GM19351 (cell line): ENCODE data around the gene RPTOR.

Experiments
- ATAC-seq: cut with Tn5 transposase; IDR thresholded peaks from one replicate; pipeline ENCODE4 v1.9.1; 2021; ENCODE audit warnings: mild to moderate bottlenecking, moderate library complexity; ENCODE audit not compliant: unreplicated experiment

The RPTOR gene

DNA sequence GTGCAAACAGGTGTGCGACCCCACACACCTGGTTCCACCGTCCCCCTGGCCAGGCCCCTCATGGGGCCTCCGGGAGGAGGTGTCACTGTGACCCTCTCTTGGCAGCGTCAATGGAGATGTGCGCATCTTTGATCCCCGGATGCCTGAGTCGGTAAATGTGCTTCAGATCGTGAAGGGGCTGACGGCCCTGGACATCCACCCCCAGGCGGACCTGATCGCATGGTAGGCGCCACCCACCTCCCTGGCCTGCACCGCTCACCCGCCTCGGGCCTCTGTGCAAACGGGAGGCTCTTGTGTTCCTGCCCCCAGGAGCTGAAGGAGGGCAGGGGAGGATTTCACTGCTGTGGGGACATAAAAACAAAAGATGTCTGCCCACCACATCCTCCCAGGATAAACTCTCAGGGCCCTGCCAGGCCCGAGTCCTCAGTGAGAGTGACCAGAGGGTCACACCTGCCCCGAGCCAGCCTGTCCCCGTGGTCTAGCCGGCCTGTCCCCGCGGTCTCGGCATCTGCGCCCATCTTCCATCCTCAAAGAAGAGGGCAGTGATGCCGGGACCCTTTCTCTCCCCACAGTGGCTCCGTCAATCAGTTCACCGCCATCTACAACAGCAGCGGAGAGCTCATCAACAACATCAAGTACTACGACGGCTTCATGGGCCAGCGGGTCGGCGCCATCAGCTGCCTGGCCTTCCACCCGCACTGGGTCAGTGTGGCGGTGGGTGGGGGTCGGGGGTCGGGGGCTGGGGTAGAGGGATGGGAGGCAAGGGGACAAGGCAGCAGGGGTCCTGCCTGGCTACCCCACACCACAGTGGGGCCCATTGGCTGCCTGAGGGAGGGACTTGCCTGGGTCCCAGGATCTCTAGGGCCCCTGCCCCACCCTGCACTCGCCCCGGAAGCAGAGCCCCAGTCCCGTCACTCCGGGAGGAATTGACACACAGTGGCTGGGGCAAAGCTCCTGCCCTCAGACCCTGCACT, 418.0 kb downstream of the RPTOR start:
- no peak for ATAC-seq

DNA sequence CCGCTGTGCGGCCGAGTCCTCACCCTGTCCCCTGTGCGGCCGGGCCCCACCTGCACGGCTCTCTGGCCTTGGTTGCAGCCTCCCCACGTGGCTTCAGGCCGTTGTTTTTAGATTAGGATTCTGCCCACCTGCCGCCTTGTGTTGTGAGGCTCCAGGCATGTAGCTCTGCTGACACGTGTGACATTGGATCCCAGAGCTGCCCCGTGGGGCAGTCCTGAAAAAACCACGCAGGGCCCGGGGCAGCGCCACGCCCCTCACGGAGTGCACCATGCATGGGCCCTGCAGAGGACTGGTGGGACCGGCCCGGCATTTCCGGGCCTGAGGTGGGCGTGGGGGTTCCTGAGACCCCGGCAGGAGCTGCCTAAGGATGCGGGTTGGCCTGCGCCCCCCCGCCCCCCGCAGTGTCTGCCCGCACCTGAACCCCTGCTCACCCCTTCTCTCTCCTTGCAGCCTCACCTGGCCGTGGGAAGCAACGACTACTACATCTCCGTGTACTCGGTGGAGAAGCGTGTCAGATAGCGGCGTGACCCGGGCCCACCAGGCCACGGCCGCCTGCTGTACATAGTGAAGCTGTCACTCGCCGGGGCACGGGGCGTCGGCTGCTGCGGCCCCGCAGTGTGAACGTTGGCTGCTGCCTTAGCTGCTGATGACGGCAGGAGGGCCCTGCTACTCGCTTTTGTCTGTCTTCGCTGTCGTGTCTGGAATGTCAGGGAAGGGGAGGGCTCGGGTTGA, 419.3 kb downstream of the RPTOR start:
- ATAC-seq, result no peak

DNA sequence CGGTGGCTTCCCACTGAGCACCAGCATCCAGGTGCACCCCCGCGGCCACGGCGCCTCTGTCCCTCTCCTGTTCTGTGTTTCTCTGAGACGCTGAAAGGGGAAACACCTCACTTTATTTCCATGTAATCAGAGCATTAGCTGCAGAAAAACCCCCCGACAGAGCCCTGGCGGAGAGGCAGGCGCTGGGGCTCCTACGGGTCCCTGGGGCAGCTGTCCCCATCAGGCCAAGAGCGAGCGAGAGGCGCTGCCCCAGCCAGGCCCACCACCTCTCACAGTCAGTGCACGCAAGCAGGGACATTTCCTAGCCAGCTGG, 419.9 kb downstream of the RPTOR start:
- no peak for ATAC-seq

DNA sequence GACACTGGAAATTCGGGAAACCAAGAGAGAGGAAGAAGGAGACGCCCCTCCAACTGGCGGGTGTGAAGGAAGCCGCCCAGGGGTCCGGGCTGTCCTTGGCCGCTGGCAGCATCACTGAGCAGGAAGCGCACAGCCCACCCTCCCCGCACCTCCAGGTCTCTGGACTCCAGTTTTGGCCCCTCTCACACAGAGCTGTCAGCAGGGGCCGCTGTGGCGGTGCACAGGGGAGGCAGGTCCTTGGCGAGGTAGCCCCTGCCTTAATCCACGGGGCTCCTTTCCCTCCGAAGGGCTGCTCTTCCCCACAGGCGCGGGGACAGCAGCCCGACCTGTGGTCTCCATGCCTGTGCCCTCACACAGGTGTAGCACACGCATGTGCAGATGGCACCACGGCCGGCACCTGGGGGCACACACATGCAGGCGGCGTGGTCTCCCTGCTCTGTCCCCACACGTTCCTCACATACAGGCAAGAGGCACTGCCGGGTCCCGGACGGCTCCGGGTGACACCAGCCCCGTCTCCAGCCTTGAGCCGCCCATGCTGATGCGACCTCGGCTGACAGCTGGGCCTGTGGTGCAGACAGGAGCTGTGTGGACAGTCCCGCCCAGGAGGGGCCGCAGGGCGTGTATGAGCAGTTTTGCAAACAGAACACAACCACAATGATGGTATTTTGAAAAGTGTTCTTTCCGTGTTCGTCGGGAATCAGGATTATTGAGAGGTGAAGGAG, 420.4 kb downstream of the RPTOR start:
- ATAC-seq, result no peak

DNA sequence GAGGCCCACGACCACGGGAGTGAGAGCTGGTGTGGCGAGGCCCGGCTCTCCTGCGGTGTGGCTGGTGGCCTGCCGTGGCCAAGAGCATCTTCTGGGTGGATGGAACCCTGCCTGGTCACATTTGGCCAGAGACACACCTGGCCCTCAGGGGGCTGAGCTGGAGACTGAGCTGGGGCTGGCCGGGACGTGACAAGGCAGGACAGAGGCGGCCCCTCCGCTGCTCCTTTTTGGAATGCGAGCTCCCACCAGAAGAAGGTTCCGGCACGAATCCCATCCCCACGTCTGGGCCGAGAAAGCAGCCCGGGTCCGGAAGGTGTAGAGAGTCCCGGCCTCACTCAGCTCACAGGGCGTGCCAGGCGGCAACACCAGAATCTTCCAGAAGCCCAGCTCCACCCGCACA, 421.0 kb downstream of the RPTOR start:
- no peak for ATAC-seq

DNA sequence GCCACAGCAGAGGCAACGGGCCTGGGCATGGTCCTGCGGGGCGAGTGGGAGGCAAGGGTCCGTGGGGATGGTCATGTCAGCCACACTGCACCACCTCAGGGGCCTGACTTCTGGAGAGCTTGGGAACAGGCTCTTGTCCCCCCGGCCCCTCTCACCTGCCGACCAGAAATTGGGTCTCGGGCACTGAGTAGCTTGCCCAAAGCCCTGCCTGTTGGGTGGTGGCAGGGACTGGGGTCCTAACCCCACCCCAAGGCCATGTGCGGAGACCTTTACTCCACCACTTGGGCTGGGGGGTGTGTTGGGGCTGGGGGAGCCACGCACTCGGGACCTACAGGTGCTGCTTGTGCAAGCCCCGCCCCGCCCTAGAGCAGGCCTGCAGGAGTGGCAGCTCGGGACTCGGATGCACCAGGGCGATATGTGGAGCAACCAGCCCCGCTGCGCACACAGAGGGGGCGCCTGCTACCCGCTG, 422.8 kb downstream of the RPTOR start:
- ATAC-seq, result no peak

DNA sequence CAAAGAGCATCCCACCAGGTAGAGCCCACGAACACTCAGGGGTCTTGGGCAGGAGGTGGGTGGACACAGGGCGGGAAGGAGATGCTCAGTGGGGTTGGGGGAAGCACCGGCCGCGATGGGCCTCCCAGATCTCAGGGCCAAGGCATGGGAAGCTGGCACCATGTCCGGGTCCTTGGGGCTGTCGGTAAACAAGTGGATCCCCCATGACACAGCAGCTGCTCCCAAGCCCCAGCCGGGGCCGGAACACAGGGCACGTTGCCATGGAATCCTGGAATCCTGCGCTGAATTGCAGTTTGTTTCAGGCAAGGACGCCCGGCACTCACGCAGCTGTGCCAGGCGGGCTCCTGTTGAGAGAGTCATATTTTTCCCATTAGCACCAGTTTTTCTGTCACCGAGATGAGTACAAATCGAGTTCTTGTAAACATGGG, 424.0 kb downstream of the RPTOR start:
- no peak for ATAC-seq

DNA sequence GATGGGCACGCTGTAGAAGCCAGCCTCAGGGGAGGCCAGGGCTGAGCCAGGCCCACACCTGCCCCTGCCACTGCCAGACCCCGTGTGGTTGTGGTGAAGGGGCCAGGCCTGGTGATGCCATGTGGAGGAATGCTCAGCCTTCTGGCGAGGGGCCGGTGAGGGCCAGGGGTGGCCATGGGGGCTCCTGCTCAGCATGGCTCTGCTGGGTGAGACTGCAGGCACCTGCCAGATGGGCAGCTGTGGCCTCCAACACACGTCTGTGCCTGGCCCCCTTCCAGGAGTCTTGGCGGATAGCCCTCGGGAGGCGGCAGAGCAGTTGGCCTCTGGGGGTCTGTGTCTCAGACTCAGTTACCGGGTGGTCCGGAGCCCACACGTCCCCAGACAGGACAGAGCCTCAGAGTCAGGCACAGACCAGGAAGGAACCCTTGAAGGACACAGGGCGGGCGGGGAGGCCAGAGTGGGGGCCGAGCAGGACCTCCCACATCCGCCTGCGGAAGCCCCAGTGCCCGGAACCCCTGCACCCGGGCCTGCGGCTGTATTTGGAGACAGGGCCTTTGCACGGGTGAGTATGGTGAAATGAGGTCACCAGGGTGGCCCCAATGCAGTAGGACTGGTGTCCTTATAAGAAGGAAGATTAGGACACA, 424.5 kb downstream of the RPTOR start:
- no peak for ATAC-seq

DNA sequence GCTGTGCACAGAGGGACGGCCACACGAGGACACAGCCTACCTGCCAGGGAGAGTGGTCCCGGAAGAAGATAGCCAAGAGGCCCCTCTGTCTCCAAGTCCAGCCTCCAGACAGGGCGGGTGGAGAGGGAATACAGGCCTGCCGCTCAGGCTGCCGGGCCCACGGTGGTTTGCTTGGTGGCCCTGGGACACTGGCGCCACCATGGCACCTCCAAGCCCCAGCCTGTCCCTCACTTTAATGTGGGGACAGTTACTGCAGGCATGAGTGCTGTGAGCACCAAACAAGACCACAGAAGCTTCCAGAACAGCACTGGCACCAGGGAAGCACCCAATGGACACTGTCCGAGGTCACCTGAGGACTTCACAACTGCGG, 425.0 kb downstream of the RPTOR start:
- no peak for ATAC-seq

DNA sequence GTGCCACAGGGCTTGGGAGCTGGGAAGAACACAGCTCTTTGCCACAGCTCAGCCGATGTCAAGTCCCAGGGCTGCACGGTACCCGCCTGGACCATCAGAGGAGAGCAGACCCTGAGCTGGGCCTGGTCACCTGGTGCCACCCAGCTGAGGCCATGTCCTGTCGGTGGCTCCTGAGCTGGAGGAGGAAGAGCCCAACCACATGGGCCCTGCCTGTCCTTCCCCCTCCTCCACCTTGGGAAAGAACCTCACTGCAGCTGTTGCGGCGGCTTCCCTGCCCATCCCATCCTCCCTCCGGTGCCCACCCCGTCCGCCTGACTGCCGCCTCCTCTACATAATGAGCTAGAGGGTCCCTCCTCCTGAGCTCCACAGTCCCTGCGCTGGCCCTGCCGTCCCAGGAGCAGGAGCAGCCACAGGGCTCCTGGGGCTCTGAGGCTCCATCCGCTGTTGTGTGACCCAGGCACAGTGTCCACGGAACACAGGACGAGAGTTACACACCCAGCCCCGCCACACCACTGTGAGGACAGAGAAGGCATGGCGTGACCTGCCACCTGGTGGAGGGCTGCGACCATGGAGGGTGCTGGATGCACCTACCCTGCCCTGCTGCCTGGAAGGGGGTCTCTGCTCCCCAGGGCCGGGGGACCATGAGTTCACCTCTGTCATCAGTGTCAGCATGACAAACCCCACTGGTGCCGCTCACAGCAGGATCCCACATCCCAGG, 425.6 kb downstream of the RPTOR start:
- no peak for ATAC-seq

DNA sequence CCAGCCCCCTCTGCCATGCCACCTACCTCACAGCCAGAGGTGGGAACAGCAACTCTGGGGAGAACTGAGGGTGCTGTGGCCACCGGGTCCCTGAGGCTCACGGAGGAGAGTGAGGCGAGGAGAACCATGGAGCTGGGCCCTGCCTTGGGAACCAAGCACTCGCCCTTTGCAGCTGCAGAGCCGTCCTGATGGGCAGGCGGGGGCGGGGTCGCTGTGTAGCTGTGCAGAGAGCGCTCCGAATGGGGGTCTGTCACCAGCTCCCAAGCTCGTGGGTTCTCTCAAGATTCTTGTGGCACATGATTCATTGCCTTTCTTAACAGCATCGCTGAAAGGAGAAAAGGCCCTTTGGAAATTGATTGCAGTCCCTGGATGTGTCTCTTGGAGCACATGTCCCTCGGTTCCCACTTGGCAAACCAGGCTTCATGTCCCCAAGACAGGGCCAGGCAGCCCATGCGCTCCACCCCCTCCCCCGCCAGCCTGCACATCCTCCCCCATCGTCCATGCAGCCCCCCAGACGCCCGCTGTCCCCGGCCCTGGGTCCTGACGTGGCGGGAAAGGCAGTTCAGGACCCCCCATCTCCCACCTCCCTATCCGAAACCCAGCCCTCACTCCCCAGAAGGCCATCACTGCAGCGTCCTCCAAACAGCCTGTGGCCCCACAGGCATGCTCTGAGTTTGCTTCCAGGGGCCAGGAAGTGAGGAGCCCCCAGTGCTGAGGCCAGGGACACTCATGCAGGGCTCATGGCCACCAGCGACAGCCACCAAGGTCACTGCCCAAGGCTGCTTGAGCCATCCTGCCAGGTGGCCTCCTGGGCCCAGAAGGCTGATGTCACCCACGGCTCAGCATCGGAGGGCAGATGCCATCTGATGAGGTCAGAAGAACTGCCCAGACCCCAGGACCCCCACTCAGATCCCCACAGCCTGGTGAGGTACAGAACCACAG, 426.4 kb downstream of the RPTOR start:
- ATAC-seq, result no peak

DNA sequence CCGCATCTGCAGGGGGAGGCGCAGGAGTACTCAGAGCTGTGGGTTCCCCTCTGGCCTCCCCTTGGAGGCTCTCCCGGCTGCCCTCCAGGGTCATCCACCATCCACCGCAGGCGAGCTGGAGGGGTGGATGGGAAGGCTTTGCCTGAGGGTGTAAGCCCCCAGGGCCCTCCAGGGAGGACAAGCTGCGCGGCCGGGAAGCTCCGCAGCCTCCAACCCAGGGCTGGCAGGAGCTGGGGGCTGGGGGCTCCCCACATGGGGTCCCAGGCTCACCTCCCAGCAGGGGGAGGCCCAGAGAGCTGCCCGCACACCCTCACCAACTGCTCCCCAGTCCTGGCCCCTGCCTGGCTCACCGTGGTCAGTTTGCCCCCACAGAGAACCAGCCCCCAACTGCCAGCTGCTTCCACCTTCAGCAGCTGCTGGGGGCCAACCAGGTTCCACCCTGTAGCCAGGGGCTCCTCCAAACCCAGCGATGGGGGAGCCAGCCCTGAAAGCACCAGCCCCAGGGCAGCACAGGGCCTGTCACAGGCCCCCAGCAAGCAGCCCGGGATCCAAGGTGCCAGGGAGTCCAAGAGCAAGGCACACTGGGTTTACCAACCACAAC, 427.2 kb downstream of the RPTOR start:
- no peak for ATAC-seq

DNA sequence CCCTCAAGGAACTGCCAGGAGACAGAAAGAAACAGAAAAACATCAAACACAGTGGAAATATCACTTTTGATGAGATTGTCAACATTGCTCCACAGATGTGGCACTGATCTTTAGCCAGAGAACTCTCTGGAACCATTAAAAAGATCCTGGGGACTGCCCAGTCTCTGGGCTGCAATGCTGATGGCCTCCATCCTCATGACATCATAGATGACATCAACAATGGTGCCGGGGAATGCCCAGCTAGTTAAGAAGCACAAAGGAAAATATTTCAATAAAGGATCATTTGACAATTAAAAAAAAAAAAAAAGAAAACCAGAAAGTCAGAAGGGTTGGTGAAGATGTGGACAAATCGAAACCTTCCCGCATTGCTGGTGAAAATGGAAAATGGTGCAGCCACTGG, 432.1 kb downstream of the RPTOR start:
- no peak for ATAC-seq

DNA sequence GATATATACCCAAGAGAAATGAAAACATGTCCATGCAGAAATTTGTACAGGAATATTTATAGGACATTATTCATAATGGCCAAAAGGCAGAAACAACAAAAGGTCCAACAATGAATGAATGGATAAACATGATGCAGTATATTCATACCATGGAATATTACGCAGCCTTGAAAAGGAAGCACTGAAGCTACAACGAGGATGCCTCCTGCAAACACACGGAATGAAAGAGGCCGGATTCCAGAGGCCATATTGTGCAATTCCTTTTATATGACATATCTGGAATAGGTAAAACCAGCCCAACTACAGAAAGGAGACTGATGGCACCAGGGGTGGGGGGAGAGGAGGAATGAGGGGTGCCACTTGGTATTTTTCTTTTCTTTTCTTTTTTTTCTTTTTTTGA, 432.5 kb downstream of the RPTOR start:
- ATAC-seq, result no peak

DNA sequence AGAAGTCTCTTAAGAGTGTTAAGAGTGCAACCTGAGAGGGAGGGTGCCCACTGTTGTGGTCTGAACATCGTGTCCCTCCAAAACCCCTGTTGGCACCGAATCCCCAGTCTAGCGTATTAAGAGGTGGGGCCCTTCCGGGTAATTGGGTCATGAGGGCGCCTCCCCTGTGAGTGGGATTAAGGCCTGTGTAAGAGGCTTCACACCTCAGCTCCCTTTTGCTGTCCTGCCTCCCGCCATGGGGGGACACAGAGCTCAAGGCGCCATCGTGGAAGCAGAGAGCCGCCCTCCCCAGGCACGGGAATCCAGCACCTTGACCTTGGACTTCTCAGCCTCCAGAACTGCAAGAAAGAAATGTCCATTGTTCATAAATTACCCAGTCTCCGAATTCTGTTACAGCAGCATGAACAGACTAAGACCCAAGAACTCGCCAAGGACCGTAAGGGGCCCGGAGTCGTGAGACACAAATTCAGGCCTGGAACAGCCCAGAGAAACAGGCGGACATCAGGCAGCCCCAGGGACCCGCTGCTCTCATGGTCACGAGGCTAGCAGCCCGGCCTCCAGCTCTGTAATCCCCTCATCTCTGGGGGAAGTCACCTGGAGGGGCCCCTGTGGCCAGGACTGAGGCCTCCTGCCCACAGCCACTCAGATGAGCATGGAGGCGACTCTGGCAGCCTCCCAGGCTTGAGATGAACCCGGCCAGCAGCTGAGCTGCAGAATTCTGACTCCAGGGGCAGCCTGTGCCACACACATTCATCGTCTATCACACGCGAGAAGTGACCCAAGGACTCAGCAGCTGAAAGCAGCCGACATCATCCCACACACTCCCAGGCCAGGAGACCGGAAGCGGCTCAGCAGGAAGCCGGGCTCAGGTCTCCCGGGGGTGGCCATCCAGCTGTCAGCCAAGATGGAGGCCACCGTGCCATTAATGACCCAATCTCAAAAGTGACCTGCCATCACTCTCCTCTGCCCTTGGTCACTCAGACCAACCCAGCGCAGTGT, 434.2 kb downstream of the RPTOR start:
- no peak for ATAC-seq

DNA sequence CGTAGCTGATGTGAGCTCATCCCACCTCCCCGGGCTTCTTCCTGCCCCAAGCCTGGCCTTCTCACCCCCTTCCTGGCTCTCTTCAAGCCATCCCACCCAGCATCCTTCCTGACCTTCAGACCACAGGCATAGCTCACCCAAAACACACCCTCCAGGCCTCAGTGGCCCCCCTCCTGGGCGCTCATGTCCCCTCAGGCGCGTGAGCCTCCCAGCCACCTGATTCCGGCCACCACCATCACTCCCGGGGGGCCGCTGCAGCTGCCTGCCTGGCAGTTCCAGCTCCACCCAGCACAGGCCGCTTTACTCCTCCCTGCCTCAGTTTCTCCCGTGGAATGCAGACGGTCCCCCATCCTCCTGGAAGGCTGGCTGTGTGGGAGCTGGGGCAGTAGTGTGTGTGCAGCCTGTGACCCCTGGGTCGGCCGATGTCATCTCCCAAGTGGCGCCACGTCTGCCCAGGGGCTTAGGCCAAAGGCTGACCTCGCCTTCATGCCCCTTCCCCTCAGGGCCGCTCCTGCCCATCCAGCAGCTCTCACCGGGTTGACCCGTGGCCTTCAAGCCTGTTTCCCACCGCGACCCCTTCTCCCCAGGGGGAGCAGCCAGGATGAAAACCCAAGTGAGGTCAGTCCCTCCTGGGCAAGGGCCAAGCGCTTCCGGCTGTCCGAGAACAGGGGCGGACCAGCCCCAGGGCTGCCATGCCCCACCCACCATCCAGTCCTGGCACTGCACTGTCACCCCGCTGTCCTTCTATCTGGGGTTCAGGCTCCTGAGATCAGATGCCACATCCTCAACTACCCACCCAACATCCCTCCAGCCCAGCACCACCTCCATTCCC, 435.1 kb downstream of the RPTOR start:
- ATAC-seq, result no peak
